ENCODE data around the gene DPP10. TPM values are rescaled to one million over a fixed set of nuclear protein-coding genes. Genes with fewer than 3 reads are reported as not detected.

The DPP10 gene
- total RNA-seq, 1 experiment from 2014 or later: not detected

- H3K27ac Mint-ChIP-seq (ENCODE audit: unreplicated experiment): no peak overlapping the region
- H3K4me1 Mint-ChIP-seq (ENCODE audit: low read depth, unreplicated experiment): no peaks in the 10 kb centered on the region
- no TSS peak for BruUV-seq (replicated peaks)
- CTCF ChIA-PET: no interaction called here
- no peak for TF ChIP-seq CTCF (IDR thresholded peaks at IDR 0.05; ENCODE audit: unreplicated experiment)
- intact Hi-C loops (cut with micrococcal nuclease; ENCODE audit: unreplicated experiment): no loop called here
- H3K27me3 Mint-ChIP-seq (ENCODE audit: unreplicated experiment): no peaks in the 10 kb centered on the region
- H3K9me3 Mint-ChIP-seq (ENCODE audit: low read depth, unreplicated experiment): peaks cover 3% of the 10 kb centered on the region
- DNase-seq: no peak
- H3K4me3 Mint-ChIP-seq (ENCODE audit: low read depth, unreplicated experiment): no peak overlapping the region
- H3K36me3 Mint-ChIP-seq (ENCODE audit: insufficient read depth, unreplicated experiment): no peaks in the 10 kb centered on the region
These were observed 676.6 kb downstream of the DPP10 start for GRCh38 chr2:115119086-115119485.

GRCh38 chr2:115122701-115123100 lies 680.3 kb downstream of the DPP10 start:
- Mint-ChIP-seq H3K27me3 (ENCODE audit: unreplicated experiment) (no peaks in the 10 kb centered on the region), H3K4me3 (ENCODE audit: low read depth, unreplicated experiment) (no peak overlapping the region), H3K36me3 (ENCODE audit: insufficient read depth, unreplicated experiment) (no peaks in the 10 kb centered on the region), H3K27ac (ENCODE audit: unreplicated experiment) (no peak overlapping the region), H3K9me3 (ENCODE audit: low read depth, unreplicated experiment) (peaks cover 6% of the 10 kb centered on the region), H3K4me1 (ENCODE audit: low read depth, unreplicated experiment) (no peaks in the 10 kb centered on the region)
- BruUV-seq (replicated peaks): no TSS peak
- intact Hi-C loops (cut with micrococcal nuclease; ENCODE audit: unreplicated experiment): no loop called here
- no peak for DNase-seq
- CTCF ChIA-PET: no interaction called here
- no peak for TF ChIP-seq CTCF (IDR thresholded peaks at IDR 0.05; ENCODE audit: unreplicated experiment)

GRCh38 chr2:115124817-115125216 lies 682.4 kb downstream of the DPP10 start:
- Mint-ChIP-seq H3K36me3 (ENCODE audit: insufficient read depth, unreplicated experiment) (no peaks in the 10 kb centered on the region), H3K27me3 (ENCODE audit: unreplicated experiment) (no peaks in the 10 kb centered on the region), H3K27ac (ENCODE audit: unreplicated experiment) (no peak overlapping the region), H3K4me3 (ENCODE audit: low read depth, unreplicated experiment) (no peak overlapping the region), H3K4me1 (ENCODE audit: low read depth, unreplicated experiment) (no peaks in the 10 kb centered on the region), H3K9me3 (ENCODE audit: low read depth, unreplicated experiment) (peaks cover 11% of the 10 kb centered on the region)
- CTCF ChIA-PET: no interaction called here
- DNase-seq: no peak
- TF ChIP-seq CTCF (IDR thresholded peaks at IDR 0.05; ENCODE audit: unreplicated experiment): no peak
- intact Hi-C loops (cut with micrococcal nuclease; ENCODE audit: unreplicated experiment): no loop called here
- no TSS peak for BruUV-seq (replicated peaks)

- intact Hi-C loops (cut with micrococcal nuclease; ENCODE audit: unreplicated experiment): no loop called here
- no TSS peak for BruUV-seq (replicated peaks)
- Mint-ChIP-seq H3K4me3 (ENCODE audit: low read depth, unreplicated experiment) (no peak overlapping the region), H3K27ac (ENCODE audit: unreplicated experiment) (no peak overlapping the region), H3K9me3 (ENCODE audit: low read depth, unreplicated experiment) (peaks cover 15% of the 10 kb centered on the region), H3K36me3 (ENCODE audit: insufficient read depth, unreplicated experiment) (no peaks in the 10 kb centered on the region), H3K27me3 (ENCODE audit: unreplicated experiment) (no peaks in the 10 kb centered on the region), H3K4me1 (ENCODE audit: low read depth, unreplicated experiment) (no peaks in the 10 kb centered on the region)
- DNase-seq: no peak
- CTCF ChIA-PET: no interaction called here
- no peak for TF ChIP-seq CTCF (IDR thresholded peaks at IDR 0.05; ENCODE audit: unreplicated experiment)
These were observed 687.1 kb downstream of the DPP10 start for GRCh38 chr2:115129536-115129935.
